ENCODE results near the gene APPL2. TPM values are rescaled to one million over a fixed set of nuclear protein-coding genes. Genes with fewer than 3 reads are reported as not detected.

APPL2 gene
- total and polyA plus RNA-seq, 12 donors: 15.9 to 122 (median 53.2) TPM

GRCh38 chr12:105229371-105229770 lies 6.6 kb downstream of the APPL2 start:
- peaks cover 0 to 27% of the 10 kb centered on the region in 2 donors for H3K36me3 ChIP-seq (replicated peaks in 1 of 2)
- DNase-seq: no peak
- TF ChIP-seq CTCF (IDR thresholded peaks at IDR 0.05): no peak
- no peak for TF ChIP-seq POLR2A (IDR thresholded peaks at IDR 0.05)
- intact Hi-C loops (cut with DNase I): no loop called here
- H3K9me3 ChIP-seq (replicated peaks in 1 of 3): no peaks in the 10 kb centered on the region
- H3K27ac ChIP-seq: peak overlapping the region in 2 of 5 donors; percentile 36 to 38
- H3K4me3 ChIP-seq: no peak overlapping the region
- WGBS, 4 donors: 84 to 95% (median 90%) methylated on average over 2 of the region's 2 CpGs
- no peaks in the 10 kb centered on the region for H3K27me3 ChIP-seq
- H3K4me1 ChIP-seq (replicated peaks in 1 of 2): peaks cover 14 to 87% of the 10 kb centered on the region in 2 donors

- Histone ChIP-seq H3K4me1 (replicated peaks in 1 of 2) (peaks cover 10 to 87% of the 10 kb centered on the region in 2 donors), H3K4me3 (no peak overlapping the region), H3K27me3 (no peaks in the 10 kb centered on the region), H3K36me3 (replicated peaks in 1 of 2) (peaks cover 0 to 27% of the 10 kb centered on the region in 2 donors), H3K9me3 (replicated peaks in 1 of 3) (no peaks in the 10 kb centered on the region), H3K27ac (peak overlapping the region in 2 of 5 donors; percentile 36 to 38)
- no peak for TF ChIP-seq CTCF (IDR thresholded peaks at IDR 0.05)
- TF ChIP-seq POLR2A (IDR thresholded peaks at IDR 0.05): no peak
- intact Hi-C loops (cut with DNase I): no loop called here
- 94 to 96% (median 95%) methylated on average over 8 of the region's 8 CpGs for WGBS, 4 donors
- no peak for DNase-seq
Measured at GRCh38 chr12:105228966-105229365, 7.0 kb downstream of the APPL2 start.

- peaks cover 6 to 87% of the 10 kb centered on the region in 2 donors for H3K4me1 ChIP-seq (replicated peaks in 1 of 2)
Measured at GRCh38 chr12:105228494-105228893, 7.5 kb downstream of the APPL2 start.

GRCh38 chr12:105227879-105228278 lies 8.1 kb downstream of the APPL2 start:
- 91 to 98% (median 92%) methylated on average over 3 of the region's 3 CpGs for WGBS, 4 donors
- Histone ChIP-seq H3K4me3 (no peak overlapping the region), H3K27me3 (no peaks in the 10 kb centered on the region), H3K4me1 (replicated peaks in 1 of 2) (peaks cover 0 to 85% of the 10 kb centered on the region in 2 donors), H3K27ac (peak overlapping the region in 1 of 5 donors; percentile 18), H3K9me3 (replicated peaks in 1 of 3) (no peaks in the 10 kb centered on the region), H3K36me3 (replicated peaks in 1 of 2) (peaks cover 0 to 28% of the 10 kb centered on the region in 2 donors)
- no peak for DNase-seq
- no peak for TF ChIP-seq POLR2A (IDR thresholded peaks at IDR 0.05)
- no peak for TF ChIP-seq CTCF (IDR thresholded peaks at IDR 0.05)
- intact Hi-C loops (cut with DNase I): no loop called here

More at GRCh38 chr12:105228494-105228893, 7.5 kb downstream of the APPL2 start:
- no peaks in the 10 kb centered on the region for H3K9me3 ChIP-seq (replicated peaks in 1 of 3)
- no peaks in the 10 kb centered on the region for H3K27me3 ChIP-seq
- TF ChIP-seq CTCF (IDR thresholded peaks at IDR 0.05) (no peak), POLR2A (IDR thresholded peaks at IDR 0.05) (no peak)
- no peak for DNase-seq
- H3K27ac ChIP-seq: peak overlapping the region in 1 of 5 donors; percentile 38
- H3K36me3 ChIP-seq (replicated peaks in 1 of 2): peaks cover 0 to 27% of the 10 kb centered on the region in 2 donors
- intact Hi-C loops (cut with DNase I): no loop called here
- H3K4me3 ChIP-seq: no peak overlapping the region
- WGBS, 4 donors: 40 to 68% (median 49%) methylated on average over 1 of the region's 1 CpG
